GM18519 (cell line): ENCODE data around the gene CENPC.
"Not testable (repeated sequence)": the region's sequence is repeated elsewhere in the genome, so short reads cannot be mapped to it uniquely, and the experiment has no call there.

Source experiments
- ATAC-seq: cut with Tn5 transposase; IDR thresholded peaks from one replicate; pipeline ENCODE4 v1.9.1; 2021; ENCODE audit warnings: mild to moderate bottlenecking, moderate library complexity; ENCODE audit not compliant: unreplicated experiment, low FRiP score

CENPC gene

GRCh38 chr4:67480810-67481209, 64.5 kb downstream of the CENPC start:
- ATAC-seq, result no peak

- ATAC-seq, result no peak
Observed at GRCh38 chr4:67475155-67475554, 70.1 kb downstream of the CENPC start.

GRCh38 chr4:67470871-67471270, 74.4 kb downstream of the CENPC start:
- no peak for ATAC-seq

DNA sequence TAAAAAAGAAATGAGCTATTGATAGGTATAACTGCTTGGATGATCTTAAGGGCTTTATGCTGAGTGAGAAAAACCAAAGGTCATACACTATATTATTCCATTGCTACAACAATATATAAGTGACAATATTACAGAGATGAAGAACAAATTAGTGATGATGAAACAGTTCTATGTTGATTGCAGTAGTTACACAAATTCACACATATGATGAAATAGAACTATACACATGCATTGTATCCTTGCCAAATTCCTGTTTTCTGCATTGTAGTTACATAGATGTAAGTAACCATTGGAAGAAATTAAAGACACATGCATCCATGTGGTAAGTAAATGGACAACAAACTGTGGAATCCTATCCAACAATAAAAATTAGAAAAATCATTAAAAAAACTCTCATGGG, 76.5 kb downstream of the CENPC start:
- no peak for ATAC-seq

DNA sequence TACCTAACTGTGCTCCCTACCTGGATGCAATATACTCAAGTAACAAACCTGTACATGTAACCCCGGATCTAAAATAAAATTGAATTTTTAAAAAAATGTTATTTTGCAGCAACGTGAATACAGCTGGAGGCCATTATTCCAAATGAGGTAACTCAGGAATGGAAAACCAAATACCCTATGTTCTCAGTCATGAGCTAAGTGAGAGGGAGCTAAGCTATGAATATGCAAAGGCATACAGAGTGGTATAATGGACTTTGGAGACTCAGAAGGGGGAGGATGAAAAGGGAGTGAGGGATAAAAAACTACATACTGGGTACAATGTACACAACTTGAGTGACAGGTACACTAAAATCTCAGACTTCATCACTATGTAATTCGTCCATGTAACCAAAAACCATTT, 78.6 kb downstream of the CENPC start:
- no peak for ATAC-seq

DNA sequence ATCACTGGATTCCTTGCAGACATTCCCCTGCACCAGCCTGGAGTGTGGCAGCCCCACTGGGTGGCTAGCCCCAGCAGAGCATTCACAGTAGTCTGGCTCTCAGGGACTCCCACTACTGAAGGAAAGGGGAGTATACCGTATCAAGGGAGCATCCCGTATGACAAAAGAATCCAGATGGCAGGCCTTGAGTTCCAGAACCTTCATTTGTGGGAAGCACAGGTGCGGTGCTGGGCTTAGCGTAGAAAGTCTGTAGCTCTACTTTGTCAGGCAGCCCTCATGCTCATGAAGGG, 79.6 kb downstream of the CENPC start:
- ATAC-seq, result no peak

DNA sequence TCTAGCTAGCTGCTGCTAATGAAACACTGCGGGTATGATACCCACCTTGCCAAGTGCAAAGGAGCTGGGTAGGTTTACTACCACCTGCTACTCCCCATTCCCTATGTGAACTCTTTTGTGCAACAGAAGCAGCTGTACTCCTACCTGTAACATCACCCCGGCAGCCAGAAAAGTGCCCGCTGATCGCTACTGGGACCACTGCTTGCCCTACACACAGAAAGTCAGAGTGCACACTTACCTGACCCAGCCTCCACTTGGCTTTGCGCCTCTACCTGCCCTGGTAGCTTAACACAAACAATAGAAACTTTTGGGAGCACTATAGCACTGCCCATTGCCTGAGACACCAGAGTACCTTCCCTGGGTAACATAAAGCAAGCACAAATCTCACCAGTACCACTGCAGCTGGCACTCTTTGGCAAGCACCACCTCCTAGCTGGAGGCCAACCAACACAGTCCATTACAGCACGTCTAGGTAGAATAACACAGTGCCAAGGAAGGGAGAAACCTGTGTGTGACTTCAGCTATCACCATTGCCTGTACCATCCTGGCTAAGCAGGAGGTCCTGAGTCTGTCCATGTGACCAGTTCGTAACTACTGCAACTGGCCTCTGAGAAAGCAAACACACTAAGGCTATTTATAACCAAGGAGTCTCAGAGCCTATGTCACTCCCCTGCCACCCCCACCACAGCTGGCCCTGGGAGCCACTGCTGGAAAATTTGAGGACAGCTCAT, 80.1 kb downstream of the CENPC start:
- no peak for ATAC-seq

DNA sequence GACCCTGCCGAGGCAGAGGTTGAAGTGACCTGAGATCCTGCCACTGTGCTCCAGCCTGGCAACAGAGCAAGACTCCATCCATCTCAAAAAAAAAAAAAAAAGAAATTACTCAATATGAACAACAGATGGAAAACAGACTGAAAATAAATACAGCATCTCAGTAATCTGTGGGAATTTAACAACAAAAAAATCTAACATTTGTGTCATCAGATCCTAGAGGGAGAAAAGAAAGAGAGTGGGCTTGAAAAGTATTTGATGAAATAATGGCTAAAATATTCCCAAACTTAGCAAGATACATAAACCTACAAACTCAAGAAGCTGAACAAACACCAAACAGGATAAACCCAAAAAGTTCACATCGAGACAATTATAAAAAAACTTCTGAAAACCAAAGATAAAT, 84.7 kb downstream of the CENPC start:
- no peak for ATAC-seq

DNA sequence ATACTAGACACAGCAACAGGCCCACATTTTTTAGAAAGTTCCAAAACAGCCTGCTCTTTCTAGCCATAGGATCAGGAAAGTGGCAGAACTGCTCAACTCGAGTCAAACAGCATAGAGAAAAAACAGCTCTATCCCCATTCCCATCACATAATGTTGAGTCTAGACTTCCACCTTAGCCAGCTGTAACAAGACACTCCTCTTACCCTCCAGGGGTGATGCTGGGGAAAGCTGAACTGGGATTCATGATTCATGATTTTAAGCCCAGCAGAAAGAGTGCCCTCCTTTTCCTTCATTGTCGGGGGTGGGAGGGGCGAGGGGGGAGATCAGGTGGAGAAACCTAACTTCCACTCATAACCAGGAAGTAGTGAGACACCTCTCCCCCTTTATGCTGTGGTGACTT, 86.1 kb downstream of the CENPC start:
- ATAC-seq, result no peak

DNA sequence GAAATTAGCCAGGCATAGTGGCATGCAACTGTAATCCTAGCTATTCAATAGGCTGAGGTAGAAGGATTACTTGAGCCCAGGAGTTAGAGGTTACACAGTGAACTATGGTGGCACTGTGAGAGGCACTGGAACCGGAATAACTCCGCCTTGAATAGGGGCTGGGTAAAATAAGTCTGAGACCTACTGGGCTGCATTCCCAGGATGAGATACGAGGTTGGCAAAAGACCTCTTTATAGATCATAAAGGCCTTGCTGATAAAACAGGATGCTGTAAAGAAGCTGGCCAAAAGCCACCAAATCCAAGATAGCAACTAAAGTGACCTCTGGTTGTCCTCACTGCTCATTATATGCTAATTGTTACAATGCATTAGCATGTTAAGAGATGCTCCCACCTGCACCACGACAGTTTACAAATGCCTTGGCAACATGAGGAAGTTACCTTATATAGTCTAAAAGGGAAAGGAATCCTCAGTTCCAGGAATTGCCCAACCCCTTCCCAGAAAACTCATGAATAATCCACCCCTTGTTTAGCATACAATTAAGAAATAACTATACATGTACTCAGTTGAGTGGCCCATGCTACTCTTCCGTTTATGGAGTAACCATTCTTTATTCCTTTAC, 88.6 kb downstream of the CENPC start:
- no peak for ATAC-seq

DNA sequence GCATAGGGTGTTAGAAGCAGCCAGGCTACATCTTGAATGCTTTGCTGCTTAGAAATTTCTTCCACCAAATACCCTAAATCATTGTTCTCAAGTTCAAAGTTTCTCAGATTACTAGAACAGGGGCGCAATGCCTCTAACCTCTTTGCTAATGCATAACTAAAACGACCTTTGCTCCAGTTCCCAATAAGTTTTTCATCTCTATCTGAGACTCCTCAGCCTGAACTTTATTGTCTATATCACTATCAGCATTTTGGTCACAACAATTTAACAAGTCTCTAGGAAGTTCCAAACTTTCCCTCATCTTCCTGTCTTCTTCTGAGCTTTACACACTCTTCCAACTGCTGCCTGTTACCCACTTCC, 92.5 kb downstream of the CENPC start:
- ATAC-seq, result not testable (repeated sequence)

DNA sequence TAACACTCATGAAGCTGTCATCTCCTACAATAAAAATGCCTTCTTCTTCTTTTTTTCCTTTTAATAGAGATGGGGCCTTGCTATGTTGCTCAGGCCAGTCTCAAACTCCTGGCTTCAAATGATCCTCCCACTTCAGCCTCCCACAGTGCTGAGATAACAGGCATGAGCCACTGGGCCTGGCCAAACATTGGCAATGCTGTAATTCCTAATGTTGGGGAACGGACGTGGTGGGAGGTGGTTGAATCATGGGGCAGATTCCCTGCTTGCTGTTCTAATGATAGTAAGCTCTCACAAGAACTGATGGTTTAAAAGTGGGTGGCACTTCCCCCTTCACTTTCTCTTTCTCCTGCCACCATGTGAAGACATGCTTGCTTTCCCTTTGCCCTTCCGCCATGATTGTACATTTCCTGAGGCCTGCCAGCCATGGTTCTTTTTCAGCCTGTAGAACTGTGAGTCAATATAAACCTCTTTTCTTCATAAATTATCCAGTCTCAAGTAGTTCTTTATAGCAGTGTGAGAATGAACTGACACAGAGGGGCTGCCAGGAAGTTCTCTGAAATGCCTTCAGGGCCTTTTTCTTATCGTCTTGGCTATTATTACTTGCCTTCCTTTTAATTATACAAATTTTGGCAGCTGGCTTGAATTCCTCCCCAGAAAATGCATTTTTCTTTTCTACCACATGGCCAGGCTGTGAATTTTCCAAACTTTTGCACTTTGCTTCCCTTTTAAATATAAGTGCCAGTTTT, 93.0 kb downstream of the CENPC start:
- no peak for ATAC-seq

DNA sequence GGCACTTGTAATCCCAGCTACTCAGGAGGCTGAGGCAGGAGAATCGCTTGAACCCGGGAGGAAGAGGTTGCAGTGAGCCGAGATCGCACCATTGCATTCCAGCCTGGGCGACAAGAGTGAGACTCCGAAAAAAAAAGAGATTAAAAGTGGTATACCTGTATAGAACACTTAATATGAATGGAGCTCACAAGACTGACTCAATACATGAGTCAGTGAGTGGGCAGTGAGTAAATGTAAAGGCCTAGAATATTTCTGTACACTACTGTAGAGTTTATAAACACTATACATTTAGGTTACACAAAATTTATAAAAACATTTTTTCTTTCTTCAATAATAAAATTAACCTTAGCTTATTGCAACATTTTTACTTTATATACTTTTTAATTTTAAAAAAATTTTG, 93.8 kb downstream of the CENPC start:
- ATAC-seq, result no peak

DNA sequence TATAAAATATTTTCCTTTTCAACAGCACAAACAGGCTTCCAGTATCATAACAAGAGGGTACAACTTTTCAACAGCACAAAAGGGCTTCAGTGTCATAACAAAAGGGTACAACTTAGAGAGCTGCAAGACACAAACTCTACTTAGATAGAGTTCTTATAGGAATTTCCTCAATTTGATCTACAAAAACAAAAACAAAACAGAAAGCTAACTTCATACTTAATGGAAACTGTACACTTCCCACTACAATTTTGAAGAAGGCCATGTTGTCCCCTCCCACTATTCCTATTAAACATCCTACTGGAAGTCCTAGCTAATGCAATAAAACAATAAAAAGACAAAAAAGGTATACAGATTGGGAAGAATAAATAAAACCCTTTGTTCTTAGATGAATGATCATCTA, 96.7 kb downstream of the CENPC start:
- ATAC-seq, result no peak

GRCh38 chr4:67447873-67448272, 97.4 kb downstream of the CENPC start:
- ATAC-seq, result no peak

DNA sequence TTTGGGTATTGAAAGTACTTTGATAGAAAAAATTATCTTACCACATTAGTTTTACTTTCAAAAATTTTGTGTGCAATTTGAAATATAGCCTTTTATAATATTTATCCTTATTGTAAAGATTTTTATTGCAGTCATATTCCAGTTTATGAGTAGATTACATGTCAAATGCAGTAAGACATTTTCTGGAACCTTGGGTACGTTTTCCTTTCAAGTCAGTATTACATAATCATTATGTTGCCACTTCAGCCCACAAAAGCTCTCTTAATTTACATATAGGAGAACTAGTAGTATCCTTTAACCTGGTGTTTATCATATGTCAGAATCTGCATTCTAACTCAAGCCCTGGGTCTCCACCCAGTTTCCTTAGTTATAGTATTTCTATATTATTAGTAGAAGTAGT, 98.5 kb downstream of the CENPC start:
- no peak for ATAC-seq

DNA sequence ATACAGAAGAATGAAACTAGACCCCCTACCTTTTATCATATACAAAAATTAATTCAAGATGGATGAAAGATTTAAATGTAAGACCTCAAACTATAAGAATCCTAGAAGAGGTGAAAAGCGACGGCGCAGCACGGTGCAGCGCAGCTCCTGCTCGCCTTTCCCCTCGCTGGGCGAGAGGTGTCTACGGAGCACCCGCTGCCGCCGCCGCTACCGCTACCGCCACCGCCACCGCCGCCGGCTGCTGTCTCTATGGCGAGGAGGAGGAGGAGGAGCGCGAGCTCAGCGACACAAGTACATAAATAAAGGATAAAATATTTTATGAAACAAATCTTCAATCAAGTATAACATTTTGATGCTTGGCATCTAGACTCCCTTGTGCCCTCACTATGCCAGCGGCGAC, 99.4 kb downstream of the CENPC start:
- ATAC-seq, result not testable (repeated sequence)

DNA sequence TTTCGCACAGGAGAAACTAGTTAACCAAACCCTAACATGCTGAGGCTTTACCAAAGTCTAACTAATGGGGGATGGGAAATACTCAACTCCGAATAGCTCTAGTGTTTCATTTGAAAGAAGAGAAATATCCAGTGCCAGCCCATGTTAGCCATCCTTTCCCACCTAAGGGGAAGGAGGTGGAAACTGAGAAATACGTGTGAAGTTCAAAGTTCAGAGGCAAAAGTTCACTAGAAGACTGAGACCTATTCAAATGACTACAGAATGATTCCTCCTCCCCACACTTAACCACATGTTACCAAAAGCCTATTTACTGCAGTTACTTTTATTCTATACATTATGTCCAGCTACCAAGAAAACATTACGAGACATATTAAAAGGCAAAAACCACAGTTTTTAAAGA, 106.3 kb downstream of the CENPC start:
- ATAC-seq, result no peak

DNA sequence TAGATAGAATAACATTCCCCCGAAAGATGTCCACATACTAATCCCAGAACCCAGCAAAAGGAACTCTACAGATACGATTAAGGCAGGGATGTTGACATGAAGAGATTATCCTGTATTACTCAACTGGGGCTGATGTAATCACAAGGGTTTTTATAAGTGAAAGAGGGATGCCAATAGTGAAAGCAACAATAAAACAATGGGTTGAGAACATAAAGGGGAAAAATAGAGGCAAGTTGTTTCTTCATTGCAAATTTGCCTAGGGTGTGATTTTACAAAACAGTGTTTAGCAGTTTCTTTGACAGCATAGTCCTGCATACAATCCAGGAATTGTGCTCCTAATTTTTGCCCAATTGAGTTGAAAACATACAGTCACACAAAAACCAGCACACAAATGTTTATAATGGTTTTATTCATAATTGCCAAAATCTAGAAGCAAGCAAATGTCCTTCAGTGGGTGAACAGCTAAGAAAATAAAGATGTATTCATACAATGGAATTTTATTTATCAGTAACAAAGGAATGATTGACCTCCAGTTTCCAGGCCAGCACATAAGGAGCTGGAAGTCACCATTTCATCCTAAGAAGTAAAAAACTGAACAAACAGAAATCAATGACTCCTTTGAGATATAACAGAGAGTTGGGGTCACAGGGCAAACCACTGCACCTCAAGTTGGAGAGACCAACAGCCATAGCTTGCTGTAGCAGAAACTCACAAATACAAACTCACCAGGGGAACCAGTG, 107.2 kb downstream of the CENPC start:
- no peak for ATAC-seq

GRCh38 chr4:67436742-67437141, 108.6 kb downstream of the CENPC start:
- no peak for ATAC-seq

DNA sequence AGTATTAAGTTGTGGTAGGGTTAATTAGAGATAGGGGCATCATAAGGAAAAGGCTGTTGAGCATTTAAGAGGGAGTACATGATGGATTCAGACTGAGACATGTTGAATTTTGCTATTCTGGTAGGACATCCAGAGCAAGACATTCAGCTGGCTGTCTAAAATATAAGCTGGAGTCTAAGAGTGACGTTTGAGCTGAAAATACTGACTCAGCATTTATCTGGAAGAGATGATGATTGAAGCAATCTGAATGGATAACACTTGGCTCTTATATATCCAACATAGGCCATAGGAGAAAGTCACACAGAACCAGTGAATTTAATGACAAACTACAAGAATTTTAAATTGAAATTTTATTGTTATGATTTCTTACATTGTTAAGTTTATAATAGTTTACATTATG, 114.3 kb downstream of the CENPC start:
- no peak for ATAC-seq
